ENCODE data around the gene MOV10L1. TPM values are rescaled to one million over a fixed set of nuclear protein-coding genes. Genes with fewer than 3 reads are reported as not detected.
"Not testable (repeated sequence)": the region's sequence is repeated elsewhere in the genome, so short reads cannot be mapped to it uniquely, and the experiment has no call there.

Gene MOV10L1
- total and polyA plus RNA-seq, 7 experiments from 2014 or later = not detected

GRCh38 chr22:50143096-50143495, 53.3 kb downstream of the MOV10L1 start:
- Histone ChIP-seq H3K4me3 (ENCODE audit: low read length) (no peak overlapping the region), H3K9me3 (ENCODE audit: control insufficient read depth in 2 of 3, low read length in 3 of 3) (no peaks in the 10 kb centered on the region), H3K4me1 (ENCODE audit: control insufficient read depth in 2 of 2, insufficient read depth in 2 of 2, low read length in 2 of 2) (no peaks in the 10 kb centered on the region), H3K36me3 (ENCODE audit: control insufficient read depth in 2 of 3, insufficient read depth in 3 of 3, low read length in 3 of 3) (no peaks in the 10 kb centered on the region), H3K27ac (ENCODE audit: low read depth, low read length) (no peak overlapping the region), H3K27me3 (ENCODE audit: control insufficient read depth in 2 of 2, insufficient read depth in 2 of 2, low read length in 2 of 2) (no peaks in the 10 kb centered on the region)
- CTCF ChIA-PET = no interaction called here
- intact Hi-C loops (cut with micrococcal nuclease) = no loop called here
- POLR2A ChIA-PET = no interaction called here
- ATAC-seq = no peak
- Mint-ChIP-seq H3K4me1 (peaks cover 0 to 3% (median 0%) of the 10 kb centered on the region in 7 donors), H3K4me3 (no peak overlapping the region), H3K27ac (no peak overlapping the region), H3K9me3 (peaks cover 0 to 3% (median 0%) of the 10 kb centered on the region in 11 donors), H3K36me3 (no peaks in the 10 kb centered on the region), H3K27me3 (peaks cover 0 to 28% (median 0%) of the 10 kb centered on the region in 5 donors)
- DNase-seq = no peak

- peaks cover 0 to 3% (median 0%) of the 10 kb centered on the region in 11 donors for H3K9me3 Mint-ChIP-seq
- H3K27ac ChIP-seq (ENCODE audit: low read depth, low read length) = no peak overlapping the region
- H3K27me3 ChIP-seq (ENCODE audit: control insufficient read depth in 2 of 2, insufficient read depth in 2 of 2, low read length in 2 of 2) = no peaks in the 10 kb centered on the region
- ChIA-PET CTCF (no interaction called here), POLR2A (no interaction called here)
- no peak overlapping the region for H3K27ac Mint-ChIP-seq
- no peaks in the 10 kb centered on the region for H3K9me3 ChIP-seq (ENCODE audit: control insufficient read depth in 2 of 3, low read length in 3 of 3)
- no peak overlapping the region for H3K4me3 ChIP-seq (ENCODE audit: low read length)
- intact Hi-C loops (cut with micrococcal nuclease) = no loop called here
- no peaks in the 10 kb centered on the region for H3K36me3 ChIP-seq (ENCODE audit: control insufficient read depth in 2 of 3, insufficient read depth in 3 of 3, low read length in 3 of 3)
- no peaks in the 10 kb centered on the region for H3K36me3 Mint-ChIP-seq
- no peak overlapping the region for H3K4me3 Mint-ChIP-seq
- H3K4me1 Mint-ChIP-seq = peaks cover 0 to 3% (median 0%) of the 10 kb centered on the region in 7 donors
- ATAC-seq = no peak
- no peak for DNase-seq
- no peaks in the 10 kb centered on the region for H3K4me1 ChIP-seq (ENCODE audit: control insufficient read depth in 2 of 2, insufficient read depth in 2 of 2, low read length in 2 of 2)
- H3K27me3 Mint-ChIP-seq = peaks cover 0 to 24% (median 0%) of the 10 kb centered on the region in 5 donors
Measured at GRCh38 chr22:50144005-50144614, 54.3 kb downstream of the MOV10L1 start.

GRCh38 chr22:50145721-50146438, 56.1 kb downstream of the MOV10L1 start:
- no peak overlapping the region for H3K4me3 Mint-ChIP-seq
- DNase-seq (no peak), ATAC-seq (no peak)
- Histone ChIP-seq H3K4me3 (ENCODE audit: low read length) (no peak overlapping the region), H3K4me1 (ENCODE audit: control insufficient read depth in 2 of 2, insufficient read depth in 2 of 2, low read length in 2 of 2) (no peaks in the 10 kb centered on the region), H3K9me3 (ENCODE audit: control insufficient read depth in 2 of 3, low read length in 3 of 3) (no peaks in the 10 kb centered on the region), H3K36me3 (ENCODE audit: control insufficient read depth in 2 of 3, insufficient read depth in 3 of 3, low read length in 3 of 3) (no peaks in the 10 kb centered on the region), H3K27ac (ENCODE audit: low read depth, low read length) (no peak overlapping the region), H3K27me3 (ENCODE audit: control insufficient read depth in 2 of 2, insufficient read depth in 2 of 2, low read length in 2 of 2) (no peaks in the 10 kb centered on the region)
- intact Hi-C loops (cut with micrococcal nuclease) = loop anchor here in 1 of 2 donors (5.0 kb wide), 1 partner anchor 546 kb away; no protein-coding TSS in a partner anchor
- peaks cover 0 to 3% (median 0%) of the 10 kb centered on the region in 11 donors for H3K9me3 Mint-ChIP-seq
- CTCF ChIA-PET = interaction anchor here (1.4 kb wide), 1 partner anchor 65 kb away, joined by 3 read pairs; no protein-coding TSS in a partner anchor
- POLR2A ChIA-PET = interaction anchor here (1.2 kb wide), 1 partner anchor 44 kb away, joined by 4 read pairs; no protein-coding TSS in a partner anchor
- no peak overlapping the region for H3K27ac Mint-ChIP-seq
- H3K36me3 Mint-ChIP-seq = no peaks in the 10 kb centered on the region
- peaks cover 0 to 16% (median 0%) of the 10 kb centered on the region in 5 donors for H3K27me3 Mint-ChIP-seq
- H3K4me1 Mint-ChIP-seq = peaks cover 0 to 4% (median 0%) of the 10 kb centered on the region in 7 donors

GRCh38 chr22:50146439-50147238, 56.8 kb downstream of the MOV10L1 start:
- POLR2A ChIA-PET = interaction anchor here (0.6 kb wide), 1 partner anchor 214 kb away, joined by 3 read pairs; no protein-coding TSS in a partner anchor
- ATAC-seq (no peak), DNase-seq (no peak)
- Mint-ChIP-seq H3K4me3 (no peak overlapping the region), H3K27me3 (peaks cover 0 to 16% (median 0%) of the 10 kb centered on the region in 5 donors), H3K9me3 (peaks cover 0 to 3% (median 0%) of the 10 kb centered on the region in 11 donors), H3K27ac (peak overlapping the region in 1 of 9 donors; percentile 69), H3K36me3 (no peaks in the 10 kb centered on the region), H3K4me1 (peaks cover 0 to 4% (median 0%) of the 10 kb centered on the region in 7 donors)
- Histone ChIP-seq H3K9me3 (ENCODE audit: control insufficient read depth in 2 of 3, low read length in 3 of 3) (no peaks in the 10 kb centered on the region), H3K4me3 (ENCODE audit: low read length) (no peak overlapping the region), H3K27ac (ENCODE audit: low read depth, low read length) (no peak overlapping the region), H3K36me3 (ENCODE audit: control insufficient read depth in 2 of 3, insufficient read depth in 3 of 3, low read length in 3 of 3) (no peaks in the 10 kb centered on the region), H3K27me3 (ENCODE audit: control insufficient read depth in 2 of 2, insufficient read depth in 2 of 2, low read length in 2 of 2) (no peaks in the 10 kb centered on the region), H3K4me1 (ENCODE audit: control insufficient read depth in 2 of 2, insufficient read depth in 2 of 2, low read length in 2 of 2) (no peaks in the 10 kb centered on the region)
- CTCF ChIA-PET = interaction anchor here (1.4 kb wide), 1 partner anchor 64 kb away, joined by 3 read pairs; no protein-coding TSS in a partner anchor
- intact Hi-C loops (cut with micrococcal nuclease) = loop anchor here in 1 of 2 donors (5.0 kb wide), 1 partner anchor 546 kb away; no protein-coding TSS in a partner anchor

GRCh38 chr22:50147258-50148165, 57.7 kb downstream of the MOV10L1 start:
- H3K27ac ChIP-seq (ENCODE audit: low read depth, low read length); H3K27me3 Mint-ChIP-seq; H3K36me3 Mint-ChIP-seq; H3K27me3 ChIP-seq (ENCODE audit: control insufficient read depth in 2 of 2, insufficient read depth in 2 of 2, low read length in 2 of 2); H3K4me3 Mint-ChIP-seq; H3K4me1 Mint-ChIP-seq; H3K4me3 ChIP-seq (ENCODE audit: low read length); ATAC-seq; H3K4me1 ChIP-seq (ENCODE audit: control insufficient read depth in 2 of 2, insufficient read depth in 2 of 2, low read length in 2 of 2); H3K9me3 ChIP-seq (ENCODE audit: control insufficient read depth in 2 of 3, low read length in 3 of 3); H3K27ac Mint-ChIP-seq; DNase-seq; H3K9me3 Mint-ChIP-seq; H3K36me3 ChIP-seq (ENCODE audit: control insufficient read depth in 2 of 3, insufficient read depth in 3 of 3, low read length in 3 of 3): not testable (repeated sequence)
- POLR2A ChIA-PET = interaction anchor here (0.6 kb wide), 1 partner anchor 214 kb away, joined by 3 read pairs; no protein-coding TSS in a partner anchor
- CTCF ChIA-PET = interaction anchor here (2.1 to 3.4 kb wide), 3 partner anchors 44 to 64 kb away, joined by 9 to 14 read pairs (median 13); no protein-coding TSS in a partner anchor
- intact Hi-C loops (cut with micrococcal nuclease) = loop anchor here in 1 of 2 donors (2.0 to 5.0 kb wide), 2 partner anchors 217 to 545 kb away; no protein-coding TSS in a partner anchor

Measured in naive thymus-derived CD4-positive, alpha-beta T cell (primary cell).